Measurements from ENCODE around the gene SPTB. TPM values are rescaled to one million over a fixed set of nuclear protein-coding genes. Genes with fewer than 3 reads are reported as not detected.

SPTB gene
- 0.03 TPM for polyA plus RNA-seq (2013, experiment 1 of 2)
- polyA plus RNA-seq (2013, experiment 2 of 2): 0.08 TPM

GRCh38 chr14:64879635-64880220, at the start of gene SPTB:
SPTB (minus strand) TSS chr14:64879907; CDS start chr14:64823094, 56,813 bp downstream.
- peak within 1 kb of the TSS in 1 of 2 experiments; percentile 23 for H3K18ac ChIP-seq (ENCODE audit: low read depth in 1 of 2, low read length in 2 of 2)
- H4K91ac ChIP-seq (ENCODE audit: low read length): no peak within 1 kb of the TSS
- H3K79me1 ChIP-seq (replicated peaks; ENCODE audit: low read length, poor library complexity, severe bottlenecking): no peaks in the 10 kb centered on the region
- peak within 1 kb of the TSS in 1 of 2 experiments; percentile 24 for H3K4ac ChIP-seq (ENCODE audit: low read depth in 1 of 2, low read length in 2 of 2)
- no peaks in the 10 kb centered on the region for H3K36me3 ChIP-seq (ENCODE audit: control insufficient read depth in 1 of 2, insufficient read depth in 2 of 2, low read depth in 1 of 2, low read length in 2 of 2)
- no peaks in the 10 kb centered on the region for H3K9me3 ChIP-seq (ENCODE audit: control insufficient read depth, low read length)
- no peak within 1 kb of the TSS for H2BK12ac ChIP-seq (ENCODE audit: low read length in 2 of 2)
- no peak within 1 kb of the TSS for H2BK120ac ChIP-seq (ENCODE audit: low read depth, low read length)
- H4K8ac ChIP-seq (ENCODE audit: low read length): no peak within 1 kb of the TSS
- peak within 1 kb of the TSS; percentile 100 for H3K4me2 ChIP-seq (ENCODE audit: low read length, poor library complexity, severe bottlenecking)
- no peak within 1 kb of the TSS for H2BK15ac ChIP-seq (ENCODE audit: low read depth, poor library complexity, severe bottlenecking)
- H3K27ac ChIP-seq (ENCODE audit: low read length, poor library complexity, severe bottlenecking): no peak within 1 kb of the TSS
- under 1% methylated on average over 54 of the region's 61 CpGs for WGBS
- no peak within 1 kb of the TSS for H2AK5ac ChIP-seq (ENCODE audit: low read length, severe bottlenecking)
- peaks cover 17% of the 10 kb centered on the region for H3K4me1 ChIP-seq (ENCODE audit: control insufficient read depth, insufficient read depth, low read depth, low read length)
- H3K9ac ChIP-seq (ENCODE audit: low read length): no peak within 1 kb of the TSS
- no peak within 1 kb of the TSS for H2BK5ac ChIP-seq (ENCODE audit: low read depth, low read length, poor library complexity, severe bottlenecking)
- no peak within 1 kb of the TSS for H3K23ac ChIP-seq (ENCODE audit: low read length in 2 of 2)
- H3K27me3 ChIP-seq (ENCODE audit: control insufficient read depth in 1 of 2, insufficient read depth in 1 of 2, low read length in 2 of 2): peaks cover 75 to 88% of the 10 kb centered on the region in 2 experiments
- no peak within 1 kb of the TSS for H3K14ac ChIP-seq (ENCODE audit: low read length in 2 of 2)
- peak within 1 kb of the TSS; percentile 52 to 59 for H3K4me3 ChIP-seq (ENCODE audit: insufficient read depth in 1 of 2, low read depth in 1 of 2, low read length in 2 of 2)
- H2AFZ ChIP-seq (ENCODE audit: low read depth, low read length): peak within 1 kb of the TSS; percentile 77
- peak; percentile 3 for DNase-seq

DNA sequence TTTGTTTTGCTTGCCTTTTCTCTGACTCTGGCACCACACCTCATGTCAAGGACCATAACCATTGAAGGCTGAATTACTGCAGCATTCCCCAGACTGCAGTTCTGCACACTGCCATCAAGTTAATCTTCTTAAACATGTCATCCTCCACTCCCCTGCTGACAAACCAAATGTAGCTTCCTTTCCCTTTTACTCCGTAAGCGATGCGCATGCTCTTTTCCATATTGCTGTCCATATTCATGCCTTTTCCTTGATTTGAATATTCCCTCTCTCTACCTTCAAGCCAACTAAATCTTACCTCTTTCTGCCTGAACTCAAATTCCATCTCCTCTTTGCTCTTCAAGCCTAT, 49.3 kb upstream of the SPTB start:
- no peak for DNase-seq
- Histone ChIP-seq H3K27ac (ENCODE audit: low read length, poor library complexity, severe bottlenecking) (no peak overlapping the region), H3K79me1 (replicated peaks; ENCODE audit: low read length, poor library complexity, severe bottlenecking) (peaks cover 33% of the 10 kb centered on the region)

DNA sequence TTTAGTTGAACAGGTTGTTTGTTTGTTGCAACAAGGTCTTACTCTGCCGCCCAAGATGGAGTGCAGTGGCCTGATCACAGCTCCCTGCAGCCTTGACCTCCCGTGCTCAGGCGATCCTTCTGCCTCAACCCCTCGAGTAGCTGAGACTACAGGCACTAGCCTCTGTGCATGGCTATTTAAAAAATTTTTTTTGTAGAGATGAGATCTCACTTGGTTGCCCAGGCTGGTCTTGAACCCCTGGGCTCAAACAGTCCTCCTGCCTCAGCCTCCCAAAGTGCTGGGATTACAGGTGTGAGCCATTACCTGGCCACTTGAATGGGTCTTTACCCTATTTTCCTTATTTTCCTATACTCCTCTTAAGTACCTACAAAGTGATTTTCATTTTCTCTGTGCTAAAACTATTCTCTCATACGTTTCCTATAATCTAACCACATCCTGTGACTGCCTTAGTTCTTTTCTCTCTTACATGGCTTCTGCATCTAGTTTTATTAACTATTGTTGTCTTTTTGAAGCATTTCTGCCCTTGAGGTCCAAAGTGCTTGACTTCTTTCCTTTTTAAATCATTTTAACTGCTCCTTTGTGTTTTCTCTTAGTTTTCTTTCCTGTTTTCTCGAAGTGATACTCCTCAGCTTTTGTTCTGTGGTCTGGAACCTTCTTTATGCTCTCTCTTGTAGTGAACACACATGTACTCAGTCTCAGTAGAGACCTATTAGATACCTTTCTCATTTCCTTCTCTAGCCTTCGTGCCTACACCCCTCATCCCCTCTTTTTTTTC, 48.7 kb upstream of the SPTB start:
- no peak overlapping the region for H2BK5ac ChIP-seq (ENCODE audit: low read depth, low read length, poor library complexity, severe bottlenecking)

More for the DNA sequence above, 49.3 kb upstream of the SPTB start:
- H3K18ac ChIP-seq (ENCODE audit: low read depth in 1 of 2, low read length in 2 of 2): no peak overlapping the region
- no peak overlapping the region for H4K91ac ChIP-seq (ENCODE audit: low read length)
- no peak overlapping the region for H2BK120ac ChIP-seq (ENCODE audit: low read depth, low read length)
- H3K14ac ChIP-seq (ENCODE audit: low read length in 2 of 2): no peak overlapping the region
- no peaks in the 10 kb centered on the region for H3K9me3 ChIP-seq (ENCODE audit: control insufficient read depth, low read length)
- H3K4me3 ChIP-seq (ENCODE audit: insufficient read depth in 1 of 2, low read depth in 1 of 2, low read length in 2 of 2): no peak overlapping the region
- H3K9ac ChIP-seq (ENCODE audit: low read length): no peak overlapping the region
- no peak overlapping the region for H2BK12ac ChIP-seq (ENCODE audit: low read length in 2 of 2)
- H2BK5ac ChIP-seq (ENCODE audit: low read depth, low read length, poor library complexity, severe bottlenecking): no peak overlapping the region
- no peak overlapping the region for H3K23ac ChIP-seq (ENCODE audit: low read length in 2 of 2)
- H2BK15ac ChIP-seq (ENCODE audit: low read depth, poor library complexity, severe bottlenecking): no peak overlapping the region
- peaks cover 2% of the 10 kb centered on the region for H3K4me1 ChIP-seq (ENCODE audit: control insufficient read depth, insufficient read depth, low read depth, low read length)
- H2AK5ac ChIP-seq (ENCODE audit: low read length, severe bottlenecking): no peak overlapping the region
- no peak overlapping the region for H2AFZ ChIP-seq (ENCODE audit: low read depth, low read length)
- no peak overlapping the region for H3K4ac ChIP-seq (ENCODE audit: low read depth in 1 of 2, low read length in 2 of 2)
- 97% methylated on average over 3 of the region's 3 CpGs for WGBS
- H3K36me3 ChIP-seq (ENCODE audit: control insufficient read depth in 1 of 2, insufficient read depth in 2 of 2, low read depth in 1 of 2, low read length in 2 of 2): peaks cover 14 to 93% of the 10 kb centered on the region in 2 experiments
- H3K4me2 ChIP-seq (ENCODE audit: low read length, poor library complexity, severe bottlenecking): no peak overlapping the region
- no peak overlapping the region for H4K8ac ChIP-seq (ENCODE audit: low read length)
- no peaks in the 10 kb centered on the region for H3K27me3 ChIP-seq (ENCODE audit: control insufficient read depth in 1 of 2, insufficient read depth in 1 of 2, low read length in 2 of 2)

DNA sequence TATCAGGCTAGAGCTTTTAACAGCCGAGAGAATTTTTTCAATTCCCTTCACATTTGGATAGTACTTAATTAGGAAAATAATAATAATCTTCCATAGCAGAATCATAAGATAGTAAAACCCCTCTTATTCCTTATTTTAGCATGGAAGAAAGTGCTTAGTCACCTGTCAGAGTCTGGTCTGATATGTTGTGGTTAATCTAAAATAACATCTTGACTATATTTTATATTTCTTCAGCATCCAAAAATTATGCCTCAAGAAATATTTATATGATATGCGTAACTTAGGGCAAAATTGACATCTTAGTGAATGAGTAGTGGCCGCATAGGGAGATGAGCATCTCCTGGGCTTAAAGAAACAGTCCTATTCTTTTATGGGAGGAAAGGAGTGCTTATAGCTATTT, 47.3 kb upstream of the SPTB start:
- Histone ChIP-seq H3K4me2 (ENCODE audit: low read length, poor library complexity, severe bottlenecking) (no peak overlapping the region), H3K79me1 (replicated peaks; ENCODE audit: low read length, poor library complexity, severe bottlenecking) (peaks cover 30% of the 10 kb centered on the region), H3K14ac (ENCODE audit: low read length in 2 of 2) (no peak overlapping the region), H2AK5ac (ENCODE audit: low read length, severe bottlenecking) (no peak overlapping the region), H4K91ac (ENCODE audit: low read length) (no peak overlapping the region), H3K36me3 (ENCODE audit: control insufficient read depth in 1 of 2, insufficient read depth in 2 of 2, low read depth in 1 of 2, low read length in 2 of 2) (peaks cover 13 to 78% of the 10 kb centered on the region in 2 experiments), H2BK12ac (ENCODE audit: low read length in 2 of 2) (no peak overlapping the region), H3K23ac (ENCODE audit: low read length in 2 of 2) (no peak overlapping the region), H3K4me3 (ENCODE audit: insufficient read depth in 1 of 2, low read depth in 1 of 2, low read length in 2 of 2) (no peak overlapping the region), H3K4me1 (ENCODE audit: control insufficient read depth, insufficient read depth, low read depth, low read length) (peaks cover 2% of the 10 kb centered on the region), H3K4ac (ENCODE audit: low read depth in 1 of 2, low read length in 2 of 2) (no peak overlapping the region), H2AFZ (ENCODE audit: low read depth, low read length) (no peak overlapping the region), H3K27me3 (ENCODE audit: control insufficient read depth in 1 of 2, insufficient read depth in 1 of 2, low read length in 2 of 2) (no peaks in the 10 kb centered on the region), H2BK120ac (ENCODE audit: low read depth, low read length) (no peak overlapping the region), H3K9me3 (ENCODE audit: control insufficient read depth, low read length) (no peaks in the 10 kb centered on the region), H3K18ac (ENCODE audit: low read depth in 1 of 2, low read length in 2 of 2) (no peak overlapping the region), H2BK15ac (ENCODE audit: low read depth, poor library complexity, severe bottlenecking) (no peak overlapping the region), H3K27ac (ENCODE audit: low read length, poor library complexity, severe bottlenecking) (no peak overlapping the region), H3K9ac (ENCODE audit: low read length) (no peak overlapping the region), H2BK5ac (ENCODE audit: low read depth, low read length, poor library complexity, severe bottlenecking) (no peak overlapping the region), H4K8ac (ENCODE audit: low read length) (no peak overlapping the region)
- no peak for DNase-seq
- 97% methylated on average over 2 of the region's 3 CpGs for whole genome bisulfite sequencing

More for the DNA sequence above, 48.7 kb upstream of the SPTB start:
- no peak overlapping the region for H4K8ac ChIP-seq (ENCODE audit: low read length)
- no peak overlapping the region for H3K27ac ChIP-seq (ENCODE audit: low read length, poor library complexity, severe bottlenecking)
- peaks cover 2% of the 10 kb centered on the region for H3K4me1 ChIP-seq (ENCODE audit: control insufficient read depth, insufficient read depth, low read depth, low read length)
- 91% methylated on average over 7 of the region's 7 CpGs for WGBS
- no peaks in the 10 kb centered on the region for H3K9me3 ChIP-seq (ENCODE audit: control insufficient read depth, low read length)
- peaks cover 13 to 92% of the 10 kb centered on the region in 2 experiments for H3K36me3 ChIP-seq (ENCODE audit: control insufficient read depth in 1 of 2, insufficient read depth in 2 of 2, low read depth in 1 of 2, low read length in 2 of 2)
- no peak for DNase-seq
- no peak overlapping the region for H4K91ac ChIP-seq (ENCODE audit: low read length)
- no peak overlapping the region for H2BK12ac ChIP-seq (ENCODE audit: low read length in 2 of 2)
- H3K14ac ChIP-seq (ENCODE audit: low read length in 2 of 2): no peak overlapping the region
- H3K4ac ChIP-seq (ENCODE audit: low read depth in 1 of 2, low read length in 2 of 2): no peak overlapping the region
- no peak overlapping the region for H3K9ac ChIP-seq (ENCODE audit: low read length)
- no peak overlapping the region for H3K18ac ChIP-seq (ENCODE audit: low read depth in 1 of 2, low read length in 2 of 2)
- no peak overlapping the region for H3K4me2 ChIP-seq (ENCODE audit: low read length, poor library complexity, severe bottlenecking)
- no peak overlapping the region for H2BK15ac ChIP-seq (ENCODE audit: low read depth, poor library complexity, severe bottlenecking)
- H3K23ac ChIP-seq (ENCODE audit: low read length in 2 of 2): no peak overlapping the region
- no peak overlapping the region for H2AFZ ChIP-seq (ENCODE audit: low read depth, low read length)
- no peak overlapping the region for H2AK5ac ChIP-seq (ENCODE audit: low read length, severe bottlenecking)
- H3K27me3 ChIP-seq (ENCODE audit: control insufficient read depth in 1 of 2, insufficient read depth in 1 of 2, low read length in 2 of 2): no peaks in the 10 kb centered on the region
- H3K4me3 ChIP-seq (ENCODE audit: insufficient read depth in 1 of 2, low read depth in 1 of 2, low read length in 2 of 2): no peak overlapping the region
- peaks cover 33% of the 10 kb centered on the region for H3K79me1 ChIP-seq (replicated peaks; ENCODE audit: low read length, poor library complexity, severe bottlenecking)
- H2BK120ac ChIP-seq (ENCODE audit: low read depth, low read length): no peak overlapping the region
